CD14-positive monocyte (primary cell): Measurements from ENCODE around the gene ISLR. TPM values are rescaled to one million over a fixed set of nuclear protein-coding genes. Genes with fewer than 3 reads are reported as not detected.

Source experiments
- DNase-seq, 3 donors: peaks; one replicate each; pipeline ENCODE4 v3.0.0-alpha.2; 2011 to 2022
- H2AFZ ChIP-seq: 2 replicates; pipeline ENCODE4 v1.6.0; 2012; ENCODE audit warnings: mild to moderate bottlenecking, low read depth, low read length, inconsistent platforms; ENCODE audit not compliant: insufficient read depth, poor library complexity, severe bottlenecking
- H3K27ac ChIP-seq, 2 donors: 1 replicate in 1 of 2; 2 replicates in 1 of 2; pipeline ENCODE4 v1.5.1; 2012 to 2013; ENCODE audit warnings: low read length in 2 of 2, control low read depth in 1 of 2, inconsistent platforms in 1 of 2, low read depth in 1 of 2, mild to moderate bottlenecking in 1 of 2
- H3K27me3 ChIP-seq, 2 donors: one replicate each; pipeline versions ENCODE4 v1.6.0 to v1.6.1; 2011 to 2013; ENCODE audit warnings: low read length in 2 of 2; ENCODE audit not compliant: control insufficient read depth in 2 of 2, insufficient read depth in 2 of 2
- H3K36me3 ChIP-seq, 2 donors: replicated peaks in 1 of 2; 1 replicate in 1 of 2; 2 replicates in 1 of 2; pipeline versions ENCODE4 v1.5.1 to v1.6.1; 2012 to 2013; ENCODE audit warnings: low read length in 2 of 2, control low read depth in 1 of 2, inconsistent platforms in 1 of 2, mild to moderate bottlenecking in 1 of 2; ENCODE audit not compliant: insufficient read depth in 2 of 2, control insufficient read depth in 1 of 2
- H3K4me1 ChIP-seq, 2 donors: 1 replicate in 1 of 2; 2 replicates in 1 of 2; pipeline versions ENCODE4 v1.5.1 to v1.6.1; 2012 to 2013; ENCODE audit warnings: low read length in 2 of 2, control low read depth in 1 of 2, inconsistent platforms in 1 of 2, mild to moderate bottlenecking in 1 of 2, moderate library complexity in 1 of 2; ENCODE audit not compliant: insufficient read depth in 2 of 2, control insufficient read depth in 1 of 2
- H3K4me2 ChIP-seq: replicated peaks from 2 replicates; pipeline ENCODE3; 2012; ENCODE audit warnings: low read length, moderate library complexity, mild to moderate bottlenecking; ENCODE audit not compliant: poor library complexity, severe bottlenecking; ENCODE audit errors: extremely low read depth
- H3K4me3 ChIP-seq, 3 experiments: fragments of 200-600 bp in 1 of 3; sonication (generic) in 1 of 3; replicated peaks in 1 of 3; 1 replicate in 2 of 3; 2 replicates in 1 of 3; pipeline ENCODE4 v1.5.1; 2011 to 2013; ENCODE audit warnings: low read length in 3 of 3, mild to moderate bottlenecking in 3 of 3, control low read depth in 2 of 3, low read depth in 2 of 3, inconsistent platforms in 1 of 3, moderate library complexity in 1 of 3
- H3K79me2 ChIP-seq: 2 replicates; pipeline ENCODE4 v1.6.0; 2012; ENCODE audit warnings: mild to moderate bottlenecking, control low read depth, inconsistent platforms, low read length, moderate library complexity; ENCODE audit not compliant: insufficient read depth
- H3K9ac ChIP-seq: 2 replicates; pipeline ENCODE4 v1.6.0; 2017; ENCODE audit warnings: low read length, mild to moderate bottlenecking; ENCODE audit not compliant: insufficient read depth, poor library complexity, severe bottlenecking
- H3K9me3 ChIP-seq, 2 donors: replicated peaks in 1 of 2; 1 replicate in 1 of 2; 2 replicates in 1 of 2; pipeline versions ENCODE4 v1.5.1 to v1.6.1; 2012 to 2013; ENCODE audit warnings: low read length in 2 of 2, control low read depth in 1 of 2; ENCODE audit not compliant: control insufficient read depth in 1 of 2, insufficient read depth in 1 of 2
- H4K20me1 ChIP-seq: 2 replicates; pipeline ENCODE4 v1.6.0; 2012; ENCODE audit warnings: mild to moderate bottlenecking, low read length, control low read depth, moderate library complexity; ENCODE audit not compliant: insufficient read depth
- H3K27ac Mint-ChIP-seq, 7 donors: one replicate each; pipeline ENCODE4 v1.8.0; 2020; ENCODE audit warnings: mild to moderate bottlenecking in 7 of 7, mixed read lengths in 7 of 7, moderate library complexity in 6 of 7, inconsistent platforms in 2 of 7
- H3K27me3 Mint-ChIP-seq, 3 donors: one replicate each; pipeline ENCODE4 v1.8.0; 2021 to 2022; ENCODE audit warnings: low read depth in 3 of 3, mild to moderate bottlenecking in 3 of 3, mixed read lengths in 3 of 3, moderate library complexity in 3 of 3, inconsistent platforms in 1 of 3
- H3K36me3 Mint-ChIP-seq, 2 donors: one replicate each; pipeline ENCODE4 v1.8.0; 2020; ENCODE audit warnings: mixed read lengths in 2 of 2, inconsistent platforms in 1 of 2, mild to moderate bottlenecking in 1 of 2
- H3K4me1 Mint-ChIP-seq: one replicate; pipeline ENCODE4 v1.8.0; 2020; ENCODE audit warnings: mild to moderate bottlenecking, mixed read lengths
- H3K4me3 Mint-ChIP-seq, 2 donors: one replicate each; pipeline ENCODE4 v1.8.0; 2020; ENCODE audit warnings: mild to moderate bottlenecking in 2 of 2, mixed read lengths in 2 of 2, moderate library complexity in 1 of 2
- H3K9me3 Mint-ChIP-seq, 7 donors: one replicate each; pipeline ENCODE4 v1.8.0; 2020 to 2022; ENCODE audit warnings: mixed read lengths in 7 of 7, mild to moderate bottlenecking in 6 of 7, moderate library complexity in 6 of 7, inconsistent platforms in 2 of 7
- CTCF ChIP-seq: fragments of 200-600 bp; IDR thresholded peaks from one replicate; pipeline ENCODE4 v1.8.0; 2022; ENCODE audit warnings: antibody characterized with exemption, mild to moderate bottlenecking
- WGBS: methylation state at CpG from one replicate; pipeline ENCODE4 v1.1.5; 2013; ENCODE audit warnings: missing lambda C conversion rate; ENCODE audit not compliant: insufficient coverage; 5-methylcytosine and 5-hydroxymethylcytosine counted together
- intact Hi-C, 2 donors: fragments of 100-400 bp; cut with micrococcal nuclease; formaldehyde crosslinking; loops; one replicate each; pipeline versions ENCODE4 v1.15.0 to v1.15.1; 2023
- polyA plus RNA-seq, 3 donors: library from polyadenylated mRNA; depleted of rRNA in 1 of 3; unstranded in 2 of 3; stranded (reverse) in 1 of 3; fragments of 300-500 nt in 2 of 3; fragments of >200 nt in 1 of 3; fragmentation: Illumina TruSeq in 2 of 3; gene quantifications; 1 replicate in 2 of 3; 2 replicates in 1 of 3; pipeline ENCODE4 v1.2.3, GENCODE V29; 2012 to 2021
- small RNA-seq: library from RNA; depleted of rRNA; stranded (forward); fragments of <200 nt; gene quantifications from one replicate; pipeline ENCODE3, GENCODE V24; 2012; ENCODE audit warnings: low read depth; ENCODE audit not compliant: insufficient read length

ISLR gene
- polyA plus RNA-seq, 3 donors = not detected

DNA sequence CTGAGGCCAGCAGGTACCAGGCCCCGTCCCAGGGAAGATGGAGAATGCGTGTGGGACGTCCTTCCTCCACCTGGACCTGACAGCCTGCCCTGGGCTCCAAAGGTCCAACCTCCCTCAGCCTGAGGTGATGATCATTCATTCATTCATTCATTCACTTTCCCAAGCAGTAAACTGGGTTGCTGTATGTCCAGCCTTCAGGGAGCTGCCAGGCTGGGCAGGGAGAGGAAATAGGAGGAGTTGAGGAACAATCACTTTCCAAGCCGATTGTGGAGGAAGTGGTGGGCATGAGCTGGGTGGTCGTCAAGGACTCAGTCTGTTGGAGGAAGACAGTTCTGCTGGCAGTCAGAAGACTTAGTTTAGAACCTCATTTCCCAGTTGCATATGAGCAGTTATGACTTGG lies 52.4 kb downstream of the ISLR start:
- no peaks in the 10 kb centered on the region for H3K9me3 ChIP-seq
- H3K27me3 ChIP-seq = peaks cover 2 to 16% of the 10 kb centered on the region in 2 donors
- H3K79me2 ChIP-seq = no peaks in the 10 kb centered on the region
- no peaks in the 10 kb centered on the region for H3K4me1 Mint-ChIP-seq
- no peak overlapping the region for H2AFZ ChIP-seq
- H3K27me3 Mint-ChIP-seq = peaks cover 25 to 43% (median 31%) of the 10 kb centered on the region in 3 donors
- H3K27ac ChIP-seq = no peak overlapping the region
- DNase-seq = no peak
- H3K36me3 ChIP-seq = no peaks in the 10 kb centered on the region
- no peaks in the 10 kb centered on the region for H3K9me3 Mint-ChIP-seq
- TF ChIP-seq CTCF = no peak
- intact Hi-C loops = no loop called here
- 57% methylated on average over 5 of the region's 5 CpGs for WGBS
- no peak overlapping the region for H3K9ac ChIP-seq
- no peak overlapping the region for H3K4me3 Mint-ChIP-seq
- no peak overlapping the region for H3K27ac Mint-ChIP-seq
- H3K4me2 ChIP-seq = no peak overlapping the region
- H4K20me1 ChIP-seq = no peaks in the 10 kb centered on the region
- H3K4me3 ChIP-seq = no peak overlapping the region
- no peaks in the 10 kb centered on the region for H3K36me3 Mint-ChIP-seq
- no peaks in the 10 kb centered on the region for H3K4me1 ChIP-seq

Small RNAs within 50 kb of the gene (small RNA-seq; reads per million reads assigned to genes)
- gene RF00017 = not detected

Other genes with a start within 250 kb of the ISLR start
- under 1 TPM in 1 of 3 donors, not detected in 2; 0.07 TPM for gene LOXL1, start 247.2 kb upstream of the ISLR start, polyA plus RNA-seq
- gene STOML1, start 181.4 kb upstream of the ISLR start, polyA plus RNA-seq = 1 to 10 TPM; 3.8 to 5.1 (median 4.7) TPM
- gene PML, start 179.0 kb upstream of the ISLR start, polyA plus RNA-seq = 10 to 100 TPM; 13.1 to 40.7 (median 20.6) TPM
- under 1 TPM in 1 of 3 donors, not detected in 2; 0.03 TPM for gene GOLGA6A, start 91.2 kb upstream of the ISLR start, polyA plus RNA-seq
- not detected for gene ISLR2, start 43.1 kb upstream of the ISLR start, polyA plus RNA-seq
- gene STRA6, start 29.1 kb downstream of the ISLR start, polyA plus RNA-seq = not detected
- not detected for gene CCDC33, start 62.6 kb downstream of the ISLR start, polyA plus RNA-seq
- gene CYP11A1, start 193.9 kb downstream of the ISLR start, polyA plus RNA-seq = not detected